Stimulated activated CD8-positive, alpha-beta memory T cell treated with anti-CD3 and anti-CD28 coated beads, Interleukin-2, amount 100 ng/mL, for 48 hours (primary cell): ENCODE results near the gene PDLIM5.

Source experiments
- DNase-seq, 2 donors: peaks; one replicate each; pipeline ENCODE4 v3.0.0-alpha.2; 2020; ENCODE audit warnings: low read depth in 2 of 2

The PDLIM5 gene

GRCh38 chr4:94428884-94429283 is 22.9 kb upstream of the PDLIM5 start:
- no peak for DNase-seq

- no peak for DNase-seq
These were observed 21.3 kb upstream of the PDLIM5 start for GRCh38 chr4:94430406-94430805.

- no peak for DNase-seq
These were observed 20.4 kb upstream of the PDLIM5 start for GRCh38 chr4:94431388-94431787.

GRCh38 chr4:94434505-94434904 is 17.2 kb upstream of the PDLIM5 start:
- DNase-seq = no peak

- no peak for DNase-seq
These were observed 15.9 kb upstream of the PDLIM5 start for GRCh38 chr4:94435874-94436273.

GRCh38 chr4:94436512-94436911 is 15.2 kb upstream of the PDLIM5 start:
- DNase-seq = no peak

GRCh38 chr4:94439606-94440005 is 12.1 kb upstream of the PDLIM5 start:
- no peak for DNase-seq

GRCh38 chr4:94441838-94442237 is 9.9 kb upstream of the PDLIM5 start:
- DNase-seq = no peak

GRCh38 chr4:94442251-94442650 is 9.5 kb upstream of the PDLIM5 start:
- DNase-seq = no peak

GRCh38 chr4:94446386-94446785 is 5.4 kb upstream of the PDLIM5 start:
- DNase-seq = no peak

GRCh38 chr4:94447754-94448411 is 3.9 kb upstream of the PDLIM5 start:
- DNase-seq = no peak

- DNase-seq = no peak
These were observed 2.8 kb upstream of the PDLIM5 start for GRCh38 chr4:94448815-94449375.

GRCh38 chr4:94451051-94451694 is 569 bp upstream of the PDLIM5 start:
- DNase-seq = no peak

- no peak for DNase-seq
These were observed 982 bp downstream of the PDLIM5 start for GRCh38 chr4:94452476-94453371.

GRCh38 chr4:94453391-94453963 is 1.7 kb downstream of the PDLIM5 start:
- no peak for DNase-seq

GRCh38 chr4:94454405-94454804 is 2.7 kb downstream of the PDLIM5 start:
- no peak for DNase-seq

GRCh38 chr4:94455081-94455480 is 3.3 kb downstream of the PDLIM5 start:
- no peak for DNase-seq

GRCh38 chr4:94457692-94458106 is 6.0 kb downstream of the PDLIM5 start:
- no peak for DNase-seq

- no peak for DNase-seq
These were observed 6.9 kb downstream of the PDLIM5 start for GRCh38 chr4:94458682-94459081.

- DNase-seq = no peak
These were observed 7.9 kb downstream of the PDLIM5 start for GRCh38 chr4:94459462-94460161.

GRCh38 chr4:94461506-94461905 is 9.8 kb downstream of the PDLIM5 start:
- no peak for DNase-seq
